GM10266 (cell line): ENCODE results near the gene TFPI2.
"Not testable (repeated sequence)": the region's sequence is repeated elsewhere in the genome, so short reads cannot be mapped to it uniquely, and the experiment has no call there.

Experiments
- DNase-seq: peaks from one replicate; pipeline ENCODE4 v3.0.0; 2012; ENCODE audit errors: extremely low spot score
- CTCF ChIP-seq: IDR thresholded peaks from 2 replicates; pipeline ENCODE4 v1.5.1; 2012; ENCODE audit warnings: mild to moderate bottlenecking, low read depth; ENCODE audit not compliant: control insufficient read depth, insufficient read depth; ENCODE audit errors: missing control alignments

Gene TFPI2

GRCh38 chr7:93926800-93927199 lies 36.2 kb upstream of the TFPI2 start:
- no peak for DNase-seq
- no peak for TF ChIP-seq CTCF

GRCh38 chr7:93923942-93924341 lies 33.4 kb upstream of the TFPI2 start:
- no peak for DNase-seq
- TF ChIP-seq CTCF: no peak

- TF ChIP-seq CTCF: no peak
- DNase-seq: no peak
Observed at GRCh38 chr7:93923296-93923695, 32.7 kb upstream of the TFPI2 start.

- no peak for TF ChIP-seq CTCF
Observed at GRCh38 chr7:93921607-93922566, 31.3 kb upstream of the TFPI2 start, which contains the start of gene GNG11. Gene GNG11, plus strand, starts transcription at chr7:93921735. Its CDS starts 403 bp downstream, at chr7:93922138.

GRCh38 chr7:93921186-93921585 lies 30.6 kb upstream of the TFPI2 start:
- no peak for DNase-seq
- no peak for TF ChIP-seq CTCF

More at GRCh38 chr7:93921607-93922566, 31.3 kb upstream of the TFPI2 start, which contains the start of gene GNG11:
- DNase-seq: peak; percentile 20

- no peak for TF ChIP-seq CTCF
- no peak for DNase-seq
Observed at GRCh38 chr7:93920496-93921182, 30.1 kb upstream of the TFPI2 start.

GRCh38 chr7:93916315-93916714 lies 25.8 kb upstream of the TFPI2 start:
- DNase-seq: not testable (repeated sequence)

- not testable (repeated sequence) for DNase-seq
Observed at GRCh38 chr7:93915888-93916287, 25.3 kb upstream of the TFPI2 start.

- DNase-seq: not testable (repeated sequence)
Observed at GRCh38 chr7:93915206-93915842, 24.8 kb upstream of the TFPI2 start.
